IPS DF 6.9 (cell line): ENCODE results near the gene TRIM41.
"Not testable (repeated sequence)": the region's sequence is repeated elsewhere in the genome, so short reads cannot be mapped to it uniquely, and the experiment has no call there.

ENCODE experiments used
- DNase-seq: peaks from one replicate; pipeline ENCODE4 v3.0.0-alpha.2; 2013; ENCODE audit warnings: low read depth, low spot score
- H3K27ac ChIP-seq: one replicate; pipeline ENCODE4 v1.5.1; 2013; ENCODE audit warnings: low read length, control low read depth
- H3K27me3 ChIP-seq: 2 replicates; pipeline ENCODE4 v1.6.1; 2013; ENCODE audit warnings: mild to moderate bottlenecking, low read length; ENCODE audit not compliant: control insufficient read depth, insufficient read depth
- H3K36me3 ChIP-seq: 2 replicates; pipeline ENCODE4 v1.6.1; 2013; ENCODE audit warnings: low read length; ENCODE audit not compliant: control insufficient read depth, insufficient read depth
- H3K4me1 ChIP-seq: 2 replicates; pipeline ENCODE4 v1.6.1; 2013; ENCODE audit warnings: low read length; ENCODE audit not compliant: control insufficient read depth, insufficient read depth
- H3K4me3 ChIP-seq: 2 replicates; pipeline ENCODE4 v1.5.1; 2013; ENCODE audit warnings: mild to moderate bottlenecking, low read length
- H3K9me3 ChIP-seq: 2 replicates; pipeline ENCODE4 v1.6.1; 2013; ENCODE audit warnings: low read length, inconsistent platforms; ENCODE audit not compliant: control insufficient read depth, insufficient read depth
- WGBS: extraction: QIAGEN DNeasy Blood & Tissue Kit; methylation state at CpG from one replicate; pipeline ENCODE4 v1.1.7; 2013; ENCODE audit warnings: mixed read lengths, missing lambda C conversion rate; ENCODE audit not compliant: insufficient read length, insufficient coverage; 5-methylcytosine and 5-hydroxymethylcytosine counted together

TRIM41 gene

DNA sequence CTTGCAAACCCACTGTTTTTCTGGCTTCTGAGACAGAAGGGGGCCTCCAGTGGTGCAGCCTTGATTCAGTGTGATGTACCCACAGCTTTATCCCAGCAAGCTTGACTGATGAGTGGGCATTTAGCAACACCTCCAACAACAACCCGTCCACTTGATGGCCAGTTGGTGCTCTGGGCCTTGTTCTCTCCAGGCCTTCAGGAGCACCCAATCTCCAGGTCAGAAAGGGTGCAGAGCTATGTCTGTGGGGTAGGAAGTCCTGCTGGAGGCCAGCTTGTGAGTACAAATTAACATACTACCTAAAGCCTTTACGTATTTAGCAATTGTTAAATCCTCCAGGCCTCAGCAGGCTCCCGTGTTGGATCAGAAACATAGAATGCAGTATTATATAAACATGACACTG lies 48.0 kb downstream of the TRIM41 start:
- no peaks in the 10 kb centered on the region for H3K9me3 ChIP-seq
- H3K4me3 ChIP-seq: no peak overlapping the region
- DNase-seq: no peak
- no peaks in the 10 kb centered on the region for H3K27me3 ChIP-seq
- no peak overlapping the region for H3K27ac ChIP-seq
- no peaks in the 10 kb centered on the region for H3K4me1 ChIP-seq
- WGBS: no CpG with 5 or more reads among the region's 3 CpGs
- H3K36me3 ChIP-seq: no peaks in the 10 kb centered on the region

DNA sequence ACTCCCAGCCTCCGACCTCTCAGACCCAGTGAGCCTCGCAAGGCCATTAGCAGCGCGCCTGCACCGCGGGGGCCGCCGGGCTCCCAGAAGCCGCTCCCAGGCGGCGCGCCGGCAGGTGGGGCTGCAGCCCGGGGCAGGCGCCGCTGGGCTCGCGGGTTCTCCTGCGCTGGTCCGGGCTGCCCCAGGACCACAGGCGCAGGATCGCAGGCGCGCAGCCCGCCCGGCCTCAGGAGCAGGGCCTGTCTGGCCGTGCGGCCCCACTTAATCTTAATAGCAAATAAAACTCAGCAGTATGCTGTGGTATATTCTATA lies 50.3 kb downstream of the TRIM41 start:
- H3K27ac ChIP-seq, DNase-seq, H3K36me3 ChIP-seq, H3K27me3 ChIP-seq, H3K9me3 ChIP-seq, H3K4me1 ChIP-seq: not testable (repeated sequence)
- peak overlapping the region; percentile 71; the same call in 1 of the 2 replicates for H3K4me3 ChIP-seq
- no CpG with 5 or more reads among the region's 28 CpGs for WGBS

DNA sequence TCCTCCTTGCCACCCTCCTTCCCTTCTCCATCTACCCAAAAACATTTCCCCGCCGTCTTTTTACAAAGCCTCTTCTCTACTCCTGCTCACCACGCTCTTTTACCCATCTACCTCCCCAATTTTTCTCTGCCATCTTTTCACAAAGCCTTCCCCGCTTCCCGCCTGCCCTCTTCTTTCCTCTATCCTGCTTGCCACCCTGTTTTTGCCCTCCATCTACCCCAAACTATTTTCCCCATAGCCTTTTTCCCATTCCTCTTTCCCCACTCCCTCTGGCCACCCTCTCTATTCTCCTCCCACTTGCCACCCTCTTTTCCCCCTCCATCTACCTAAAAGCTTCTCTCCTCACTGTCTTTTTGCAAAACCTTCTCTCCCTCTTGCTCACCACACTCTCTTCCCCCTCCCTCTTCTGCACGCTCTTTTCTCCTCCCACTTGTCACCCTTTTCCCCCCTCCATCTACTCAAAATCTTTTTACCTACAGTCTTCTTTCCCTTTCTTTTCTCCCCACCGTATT lies 57.2 kb downstream of the TRIM41 start:
- no peaks in the 10 kb centered on the region for H3K9me3 ChIP-seq
- H3K4me3 ChIP-seq: peak overlapping the region; percentile 96; the same call in 1 of the 2 replicates
- no peak for DNase-seq
- no peaks in the 10 kb centered on the region; the same call in 1 of the 2 replicates for H3K36me3 ChIP-seq
- no peaks in the 10 kb centered on the region for H3K27me3 ChIP-seq
- no peak overlapping the region for H3K27ac ChIP-seq
- 87% methylated on average over 3 of the region's 7 CpGs for WGBS
- H3K4me1 ChIP-seq: 0 out of 2 replicates have a peak, but pooled peaks cover 2% of the 10 kb centered on the region

DNA sequence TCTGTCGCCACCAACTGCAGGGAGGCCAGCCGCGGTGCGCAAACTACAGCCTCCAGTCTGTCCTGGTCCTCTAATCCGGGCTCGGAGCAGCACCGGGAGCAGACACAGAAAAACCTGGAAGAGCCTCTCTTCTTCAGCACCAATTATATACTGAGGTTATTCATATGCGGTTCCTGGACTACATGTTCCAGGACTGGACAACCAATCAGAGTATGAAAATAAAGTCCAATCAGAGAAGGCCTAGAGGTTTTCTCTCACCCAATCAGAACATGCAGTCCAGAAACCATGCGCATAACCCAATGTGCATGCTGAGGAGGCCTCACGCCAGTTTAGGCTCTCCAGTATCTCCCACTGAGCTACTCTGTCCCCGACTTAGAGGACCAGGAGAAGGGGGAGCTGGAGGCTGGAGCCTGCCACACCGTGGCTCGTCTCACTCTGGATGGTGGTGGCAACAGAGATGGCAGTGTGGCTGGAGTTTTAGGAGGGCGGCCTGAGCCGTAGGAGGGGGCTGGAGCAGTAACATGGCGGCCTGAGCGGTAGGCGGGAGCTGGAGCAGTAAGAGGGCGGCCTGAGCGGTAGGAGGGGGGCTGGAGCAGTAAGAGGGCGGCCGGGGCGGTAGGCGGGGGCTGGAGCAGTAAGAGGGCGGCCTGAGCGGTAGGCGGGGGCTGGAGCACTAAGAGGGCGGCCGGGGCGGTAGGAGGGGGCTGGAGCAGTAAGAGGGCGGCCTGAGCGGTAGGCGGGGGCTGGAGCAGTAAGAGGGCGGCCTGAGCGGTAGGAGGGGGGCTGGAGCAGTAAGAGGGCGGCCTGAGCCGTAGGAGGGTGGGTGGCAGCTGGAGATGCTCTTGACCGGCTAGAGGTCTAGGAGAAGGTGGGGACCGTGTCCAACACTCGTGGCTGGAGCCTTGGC lies 58.2 kb downstream of the TRIM41 start:
- Histone ChIP-seq H3K27me3 (no peaks in the 10 kb centered on the region), H3K9me3 (no peaks in the 10 kb centered on the region), H3K36me3 (peaks cover 6% of the 10 kb centered on the region), H3K4me3 (peak overlapping the region; percentile 96), H3K27ac (no peak overlapping the region), H3K4me1 (0 out of 2 replicates have a peak, but pooled peaks cover 2% of the 10 kb centered on the region)
- no peak for DNase-seq
- no CpG with 5 or more reads among the region's 40 CpGs for WGBS

DNA sequence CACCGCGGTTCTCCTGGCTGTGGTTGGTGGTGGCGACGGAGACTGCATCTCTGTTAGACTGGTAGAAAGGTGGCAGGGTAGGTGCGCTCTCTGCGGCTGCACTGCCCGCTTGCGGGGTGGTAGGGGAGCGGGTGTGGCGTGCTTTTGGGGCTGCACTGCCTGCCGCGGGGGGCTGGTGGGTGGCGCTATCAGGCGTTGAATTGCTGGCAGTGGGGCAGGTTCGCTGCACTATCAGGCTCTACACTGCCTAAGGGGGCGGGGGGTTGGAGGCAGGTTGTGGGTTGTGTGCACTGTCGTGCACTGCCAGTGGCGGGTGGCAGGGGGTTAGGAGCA lies 58.9 kb downstream of the TRIM41 start:
- Histone ChIP-seq H3K36me3 (peaks cover 6% of the 10 kb centered on the region), H3K27ac (no peak overlapping the region), H3K27me3 (no peaks in the 10 kb centered on the region), H3K4me3 (peak overlapping the region; percentile 96), H3K4me1 (0 out of 2 replicates have a peak, but pooled peaks cover 2% of the 10 kb centered on the region), H3K9me3 (no peaks in the 10 kb centered on the region)
- no peak for DNase-seq
- WGBS: no CpG with 5 or more reads among the region's 18 CpGs

DNA sequence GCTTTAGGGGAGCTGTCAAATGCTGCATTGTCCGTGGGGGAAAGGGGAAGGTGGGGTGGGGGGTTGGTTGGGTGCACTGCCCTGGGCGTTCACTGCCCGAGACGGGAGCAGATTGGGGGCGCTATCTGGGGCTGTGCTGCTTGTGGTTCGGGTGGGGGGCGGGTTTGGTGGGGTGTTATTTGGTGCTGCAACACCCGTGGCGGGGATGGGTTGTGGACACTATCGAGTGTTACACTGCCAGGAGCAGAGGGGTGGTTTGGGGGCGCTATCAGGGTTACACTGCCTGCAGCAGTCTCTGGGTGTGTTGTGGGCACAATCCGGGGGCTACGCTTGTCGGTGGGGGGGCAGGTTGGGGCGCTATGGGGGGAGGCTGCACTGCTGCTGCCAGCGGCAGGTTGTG lies 59.3 kb downstream of the TRIM41 start:
- not testable (repeated sequence) for H3K36me3 ChIP-seq, DNase-seq, H3K27ac ChIP-seq, H3K4me3 ChIP-seq, H3K9me3 ChIP-seq, H3K27me3 ChIP-seq, H3K4me1 ChIP-seq
- no CpG with 5 or more reads among the region's 16 CpGs for WGBS

DNA sequence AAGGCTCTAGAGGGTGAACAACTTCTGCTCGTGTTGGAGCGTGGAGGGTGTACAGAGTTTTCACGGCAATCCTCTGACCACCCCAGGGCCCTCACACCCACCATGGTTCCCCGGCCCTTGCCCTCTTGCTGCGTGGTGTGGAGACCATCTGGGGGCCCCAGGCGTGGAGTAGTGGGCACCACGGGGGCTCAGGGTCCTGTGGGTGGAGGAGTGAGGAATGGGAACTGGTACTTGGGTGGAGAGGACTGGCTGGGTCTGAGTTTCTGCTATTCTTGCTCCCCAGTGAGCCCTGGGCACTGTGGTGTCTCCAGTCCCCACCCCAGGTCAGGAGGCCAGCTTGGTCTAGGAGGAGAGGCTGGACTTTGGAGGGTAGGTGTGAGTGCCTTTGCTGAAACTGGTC lies 59.8 kb downstream of the TRIM41 start:
- H3K9me3 ChIP-seq: no peaks in the 10 kb centered on the region
- peaks cover 6% of the 10 kb centered on the region for H3K36me3 ChIP-seq
- H3K4me1 ChIP-seq: 0 out of 2 replicates have a peak, but pooled peaks cover 2% of the 10 kb centered on the region
- no peaks in the 10 kb centered on the region for H3K27me3 ChIP-seq
- H3K4me3 ChIP-seq: no peak overlapping the region
- WGBS: no CpG with 5 or more reads among the region's 7 CpGs
- no peak for DNase-seq
- no peak overlapping the region for H3K27ac ChIP-seq

DNA sequence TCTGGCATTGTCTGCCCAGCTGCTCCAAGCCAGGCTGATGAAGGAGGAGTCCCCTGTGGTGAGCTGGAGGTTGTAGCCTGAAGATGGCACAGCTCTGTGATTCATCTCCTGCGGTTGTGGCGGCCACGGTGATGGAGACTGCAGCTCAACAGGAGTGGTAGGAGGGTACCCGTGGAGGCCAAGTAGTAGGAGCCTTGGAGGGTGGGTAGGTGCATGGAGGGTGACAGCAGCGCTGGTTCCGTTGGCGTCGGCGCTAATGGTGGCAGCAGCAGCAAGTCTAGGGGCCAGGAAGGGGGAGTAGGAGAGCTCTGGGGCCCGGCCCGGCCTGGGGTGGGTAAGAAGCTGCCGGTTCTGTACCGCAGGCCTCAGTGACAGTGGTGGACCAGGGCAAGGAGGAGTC lies 60.3 kb downstream of the TRIM41 start:
- Histone ChIP-seq H3K27me3 (no peaks in the 10 kb centered on the region), H3K27ac (no peak overlapping the region), H3K4me1 (0 out of 2 replicates have a peak, but pooled peaks cover 2% of the 10 kb centered on the region), H3K9me3 (no peaks in the 10 kb centered on the region), H3K4me3 (no peak overlapping the region), H3K36me3 (peaks cover 6% of the 10 kb centered on the region)
- no peak for DNase-seq
- no CpG with 5 or more reads among the region's 13 CpGs for WGBS

DNA sequence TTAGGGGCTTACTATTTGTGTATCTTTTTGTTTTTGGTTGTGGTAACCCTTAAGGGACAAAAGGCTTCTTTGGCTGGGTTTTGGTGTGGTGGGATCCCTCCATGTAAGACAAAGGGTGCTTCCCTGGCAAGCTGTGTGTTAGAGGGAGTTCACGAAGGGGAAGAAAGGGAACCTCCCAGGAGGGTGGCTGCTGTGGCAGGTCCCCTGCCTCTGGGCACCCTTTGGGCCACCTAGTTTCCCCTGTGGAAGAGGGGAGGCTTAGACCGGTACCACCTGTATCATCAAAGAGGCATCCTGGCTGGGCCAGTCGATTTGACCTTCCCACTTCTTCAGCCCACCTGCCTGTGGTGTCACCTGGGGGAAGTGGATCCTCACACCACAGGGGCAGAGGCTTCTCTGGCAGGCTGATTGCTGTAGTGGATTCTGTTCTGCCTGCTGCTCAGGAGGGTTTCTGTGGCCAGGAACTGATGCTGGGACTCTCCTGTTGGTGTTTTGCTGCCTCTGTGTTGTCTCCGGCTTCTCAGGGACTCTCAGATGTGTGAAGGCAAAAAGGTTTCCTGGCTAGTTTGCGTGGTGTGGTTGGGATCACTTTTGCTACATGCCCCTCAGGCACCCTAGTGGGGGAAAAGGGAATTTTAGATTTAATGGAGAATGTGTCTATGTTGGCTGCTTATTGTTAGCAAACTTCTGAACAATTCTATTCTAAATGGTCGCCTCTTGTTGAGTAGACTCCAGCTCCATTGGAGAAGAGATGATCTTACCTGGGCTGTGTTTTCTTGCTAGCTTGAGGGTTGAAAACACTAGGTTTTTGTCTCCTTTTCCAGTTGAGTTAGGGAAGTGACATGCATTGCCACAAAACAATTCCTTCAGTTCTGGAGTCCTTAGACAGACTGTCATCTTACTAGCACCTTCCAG lies 61.0 kb downstream of the TRIM41 start:
- H3K27ac ChIP-seq, H3K4me1 ChIP-seq, H3K36me3 ChIP-seq, H3K27me3 ChIP-seq, H3K9me3 ChIP-seq, H3K4me3 ChIP-seq, DNase-seq: not testable (repeated sequence)
- WGBS: no CpG with 5 or more reads among the region's 6 CpGs
